GM19468 (cell line): Measurements from ENCODE around the gene RGS14.

Source experiments
- ATAC-seq: cut with Tn5 transposase; IDR thresholded peaks from one replicate; pipeline ENCODE4 v1.9.1; 2021; ENCODE audit warnings: mild to moderate bottlenecking, moderate library complexity, moderate number of reproducible peaks; ENCODE audit not compliant: unreplicated experiment; ENCODE audit errors: extremely low read depth

RGS14 gene, protein sequence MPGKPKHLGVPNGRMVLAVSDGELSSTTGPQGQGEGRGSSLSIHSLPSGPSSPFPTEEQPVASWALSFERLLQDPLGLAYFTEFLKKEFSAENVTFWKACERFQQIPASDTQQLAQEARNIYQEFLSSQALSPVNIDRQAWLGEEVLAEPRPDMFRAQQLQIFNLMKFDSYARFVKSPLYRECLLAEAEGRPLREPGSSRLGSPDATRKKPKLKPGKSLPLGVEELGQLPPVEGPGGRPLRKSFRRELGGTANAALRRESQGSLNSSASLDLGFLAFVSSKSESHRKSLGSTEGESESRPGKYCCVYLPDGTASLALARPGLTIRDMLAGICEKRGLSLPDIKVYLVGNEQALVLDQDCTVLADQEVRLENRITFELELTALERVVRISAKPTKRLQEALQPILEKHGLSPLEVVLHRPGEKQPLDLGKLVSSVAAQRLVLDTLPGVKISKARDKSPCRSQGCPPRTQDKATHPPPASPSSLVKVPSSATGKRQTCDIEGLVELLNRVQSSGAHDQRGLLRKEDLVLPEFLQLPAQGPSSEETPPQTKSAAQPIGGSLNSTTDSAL

DNA sequence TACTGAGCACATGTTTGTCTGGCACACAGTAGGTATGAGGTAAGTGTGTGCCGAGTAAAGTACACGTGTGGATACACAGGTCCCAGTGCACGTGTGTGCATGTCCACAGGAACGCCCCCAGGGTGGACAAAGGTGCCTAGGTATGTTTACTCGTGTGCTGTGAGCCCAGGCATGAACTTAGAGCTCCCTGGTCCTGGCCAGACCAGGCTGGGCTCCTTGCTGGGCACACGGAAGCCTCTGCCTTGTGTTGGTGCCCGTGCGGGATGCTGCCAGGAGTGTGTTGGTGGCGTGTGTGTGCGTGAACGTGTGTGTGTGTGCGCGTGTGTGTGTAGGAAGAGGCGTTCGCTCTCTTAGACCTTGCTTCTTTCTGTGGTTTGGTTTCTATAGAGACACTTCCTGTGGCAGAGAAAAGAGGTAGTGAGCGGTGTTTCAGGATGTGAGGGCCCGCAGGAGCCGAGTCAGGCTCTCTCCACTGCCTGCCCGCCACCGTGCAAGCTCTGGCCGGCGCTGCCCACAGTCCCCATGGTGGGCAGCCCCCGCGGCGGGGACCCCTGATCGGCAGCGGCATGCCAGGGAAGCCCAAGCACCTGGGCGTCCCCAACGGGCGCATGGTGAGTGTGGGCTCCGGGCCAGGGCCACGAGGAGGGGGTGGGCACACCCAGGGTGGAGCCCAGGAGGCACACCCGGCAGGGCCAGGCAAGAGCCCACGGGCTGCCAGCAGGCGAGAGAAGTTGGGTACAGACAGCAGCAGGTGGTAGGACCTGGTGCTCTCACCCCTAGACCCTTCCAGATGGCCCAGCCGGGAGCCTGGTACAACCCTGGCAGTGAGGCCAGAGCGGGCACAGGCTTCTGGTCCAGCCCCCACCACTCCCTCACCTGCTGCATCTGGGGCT, at the start of gene RGS14:
RGS14 (plus strand) TSS at position 466 of the 893 bp plus-strand sequence; CDS start at position 567, 101 bp downstream.
- peak; percentile 81 for ATAC-seq

DNA sequence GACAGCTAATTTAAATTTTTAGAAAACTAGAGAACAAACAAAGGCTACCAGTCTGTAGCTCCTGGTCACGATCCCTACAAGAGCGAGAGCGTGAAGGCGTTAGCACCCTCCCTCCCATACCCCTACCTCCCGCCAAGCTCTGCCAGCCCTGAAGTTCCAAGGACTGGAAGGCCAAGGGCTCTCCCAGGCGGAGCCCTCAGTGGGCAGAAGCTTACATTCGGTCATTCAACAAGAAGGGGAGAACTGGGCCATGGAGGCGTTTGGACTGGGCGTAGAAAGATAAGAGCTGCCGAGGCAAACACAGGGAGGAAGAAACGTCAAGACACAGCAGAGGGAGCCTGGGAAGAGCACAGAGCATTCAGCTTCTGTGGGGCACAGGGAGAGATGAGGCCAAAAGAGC, 49.0 kb upstream of the RGS14 start:
- no peak for ATAC-seq

DNA sequence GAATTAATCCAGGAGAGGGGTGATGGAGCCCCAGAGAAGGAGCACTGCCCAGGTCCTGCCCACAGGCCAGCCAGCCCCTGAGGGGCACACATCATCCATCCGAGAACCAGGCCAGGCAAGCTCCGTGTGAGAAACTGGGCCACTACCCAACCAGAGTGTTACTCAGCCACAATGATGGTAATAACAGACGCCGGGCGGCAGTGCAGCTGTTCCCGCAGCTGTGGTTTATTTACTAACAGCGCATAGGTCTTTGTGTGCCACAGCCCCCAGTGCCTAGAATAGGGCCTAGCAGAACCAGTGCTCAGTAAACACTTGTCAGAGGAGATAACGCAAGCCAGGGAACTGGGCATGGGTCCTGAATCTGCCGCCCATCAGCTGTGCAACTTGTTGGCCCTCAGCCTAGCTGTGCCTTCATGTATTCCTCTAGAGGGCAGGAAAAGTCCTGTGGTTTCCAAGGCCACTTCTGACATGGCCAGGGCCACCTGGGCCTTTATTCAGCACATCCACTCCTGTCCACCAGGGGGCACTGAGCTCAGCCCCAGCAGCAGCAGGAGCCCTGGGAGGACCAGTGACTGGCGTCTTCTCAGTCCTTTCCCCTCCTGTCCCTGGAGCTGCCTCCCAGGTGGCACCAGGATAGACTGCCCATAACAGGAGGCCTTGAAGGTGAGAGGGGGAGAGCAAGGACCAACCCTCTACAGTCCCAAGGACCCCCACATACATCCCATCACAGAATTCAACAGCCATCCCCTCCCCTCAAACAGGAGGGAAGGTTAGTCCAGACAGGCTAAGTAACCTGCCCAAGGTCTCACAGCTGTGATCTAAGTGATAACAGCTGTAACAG, 48.2 kb upstream of the RGS14 start:
- no peak for ATAC-seq

DNA sequence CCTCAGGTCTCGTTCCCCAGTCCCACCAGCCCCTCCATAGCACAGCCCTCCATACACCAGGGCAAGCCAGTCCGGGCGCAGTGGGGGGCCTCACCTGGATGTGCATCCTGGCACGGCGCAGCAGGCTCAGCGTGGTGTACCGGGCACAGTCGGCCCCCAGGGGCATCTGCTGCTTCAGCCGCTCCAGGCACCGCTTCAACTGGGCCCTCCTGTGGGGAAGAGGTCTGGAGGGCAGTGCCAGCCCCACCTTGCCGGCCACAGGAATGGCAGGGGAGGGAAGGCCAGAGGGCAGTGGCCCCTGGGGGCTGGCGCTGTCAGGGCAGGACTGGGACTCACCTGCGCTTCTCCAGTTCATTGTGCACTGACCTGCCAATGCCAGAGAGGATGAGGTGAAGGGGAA, 47.4 kb upstream of the RGS14 start:
- no peak for ATAC-seq

DNA sequence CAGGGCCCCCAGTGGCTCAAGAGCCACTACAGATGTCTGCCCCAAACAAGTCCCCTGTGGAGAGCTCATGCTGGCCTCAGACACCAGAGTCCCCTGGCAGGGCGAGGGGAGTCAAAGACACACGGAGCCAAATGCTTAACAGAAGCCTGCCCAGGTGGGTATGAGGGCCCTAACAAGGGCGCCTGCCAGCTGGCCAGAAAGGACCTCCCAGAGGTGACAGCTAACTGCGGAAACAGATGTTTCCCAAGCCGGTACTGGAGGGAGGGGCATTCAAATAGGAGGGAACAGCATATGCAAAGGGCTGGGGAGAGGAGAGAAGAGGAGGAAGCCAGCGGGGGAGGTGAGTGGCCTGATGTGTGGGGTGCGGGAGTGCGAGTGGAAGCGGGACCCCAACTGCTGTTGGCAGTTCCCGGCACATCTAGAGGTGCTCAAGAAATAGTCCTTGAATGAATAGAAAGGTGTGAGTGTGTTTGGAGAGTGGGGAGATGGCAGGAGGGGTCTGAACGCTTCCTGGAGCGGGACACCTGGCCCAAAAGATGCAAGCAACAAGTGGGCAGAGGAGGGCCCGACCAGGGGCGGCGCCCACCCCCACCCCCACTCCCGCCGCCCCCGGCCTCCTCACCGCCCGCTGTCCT, 46.9 kb upstream of the RGS14 start:
- peak; percentile 24 for ATAC-seq

DNA sequence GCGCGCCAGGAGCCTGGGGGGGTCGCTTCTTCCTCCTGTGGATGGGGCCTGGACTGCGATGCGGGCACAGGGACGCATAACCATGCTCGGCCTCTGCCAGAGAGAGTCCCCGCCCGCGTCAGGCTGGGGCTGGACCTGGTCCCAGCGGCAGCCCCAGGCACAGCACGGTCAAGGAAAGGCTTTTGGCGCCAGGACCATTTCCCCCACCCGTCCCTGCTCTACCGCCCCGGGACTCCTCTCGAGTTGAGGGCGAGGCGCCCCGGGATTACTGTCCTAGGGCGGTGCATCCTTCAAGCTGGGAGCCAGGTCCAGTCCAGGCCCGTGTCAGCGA, 46.4 kb upstream of the RGS14 start:
- ATAC-seq = no peak

DNA sequence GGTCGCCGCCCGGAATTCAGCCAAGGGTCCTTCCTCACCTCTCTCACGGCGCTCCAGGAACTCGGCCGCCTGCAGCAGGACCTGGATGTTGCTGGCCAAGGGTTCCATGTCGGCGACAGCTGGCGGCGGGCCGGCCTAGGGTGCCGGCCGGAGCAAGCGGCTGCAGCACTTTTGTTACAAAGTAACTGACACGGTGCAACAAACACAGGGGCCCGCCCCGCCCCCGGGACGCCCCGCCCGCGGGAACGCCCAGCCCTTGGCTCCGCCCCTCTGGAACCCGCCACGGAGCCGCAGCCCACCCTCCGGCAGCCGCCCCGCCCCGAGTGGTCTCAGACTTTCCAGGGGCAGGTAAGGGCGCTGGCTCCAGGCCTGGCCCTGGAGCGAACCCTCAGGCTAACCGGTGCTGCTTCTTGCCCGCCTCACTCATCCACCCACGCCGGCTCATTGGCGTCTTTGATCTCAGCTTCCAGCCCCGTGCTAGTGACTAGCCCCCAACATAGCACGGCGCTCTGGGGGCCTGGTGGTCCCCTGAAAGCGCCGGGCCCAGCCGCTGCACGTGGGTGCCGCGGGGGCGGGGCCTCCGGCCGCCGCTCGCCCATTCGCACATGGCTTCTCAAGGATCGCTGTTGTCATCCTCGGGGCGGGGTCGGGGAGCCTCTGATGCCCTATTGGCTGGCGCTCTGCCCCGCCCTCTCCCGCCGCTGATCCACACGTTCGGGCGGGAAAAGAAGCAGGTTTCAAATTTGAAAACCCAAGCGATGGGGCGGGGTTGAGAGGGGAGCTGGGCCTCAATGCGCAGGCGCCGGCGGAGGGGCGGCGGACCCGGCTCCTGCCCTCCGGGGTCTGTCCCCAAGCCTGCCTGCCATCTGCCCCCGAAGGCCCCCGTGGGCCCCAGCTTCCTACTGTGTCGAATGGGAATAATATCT, 45.7 kb upstream of the RGS14 start, which contains the start of gene MXD3:
MXD3 (minus strand) TSS at position 176 of the 926 bp plus-strand sequence; CDS start at position 108, 68 bp downstream.
- ATAC-seq = peak; percentile 56

DNA sequence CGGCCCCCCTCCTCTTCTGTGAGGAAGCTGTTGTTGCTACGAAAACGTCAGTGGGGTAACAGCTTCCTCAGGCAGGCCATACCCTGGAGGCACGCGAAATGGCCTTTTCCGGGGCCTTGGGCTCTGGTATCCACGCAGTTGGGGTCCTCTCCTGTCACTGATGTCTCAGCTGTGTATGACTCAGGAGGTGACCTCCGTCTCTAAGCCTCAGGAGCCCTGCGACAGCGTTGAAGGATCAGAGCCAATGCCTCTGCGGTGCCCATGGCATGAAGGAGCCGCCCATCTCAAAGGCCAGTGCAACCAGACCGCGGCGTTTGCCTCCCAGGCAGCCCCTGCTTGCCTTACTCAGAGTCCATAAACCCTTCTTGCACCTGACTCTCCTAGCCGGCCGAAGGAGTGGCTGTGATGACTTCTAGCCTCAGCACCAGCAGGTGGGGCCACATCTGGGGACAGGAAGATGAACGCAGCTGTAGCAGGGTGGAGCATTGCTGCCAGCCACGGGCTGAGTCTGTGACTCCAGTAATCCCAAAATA, 45.0 kb upstream of the RGS14 start:
- no peak for ATAC-seq

DNA sequence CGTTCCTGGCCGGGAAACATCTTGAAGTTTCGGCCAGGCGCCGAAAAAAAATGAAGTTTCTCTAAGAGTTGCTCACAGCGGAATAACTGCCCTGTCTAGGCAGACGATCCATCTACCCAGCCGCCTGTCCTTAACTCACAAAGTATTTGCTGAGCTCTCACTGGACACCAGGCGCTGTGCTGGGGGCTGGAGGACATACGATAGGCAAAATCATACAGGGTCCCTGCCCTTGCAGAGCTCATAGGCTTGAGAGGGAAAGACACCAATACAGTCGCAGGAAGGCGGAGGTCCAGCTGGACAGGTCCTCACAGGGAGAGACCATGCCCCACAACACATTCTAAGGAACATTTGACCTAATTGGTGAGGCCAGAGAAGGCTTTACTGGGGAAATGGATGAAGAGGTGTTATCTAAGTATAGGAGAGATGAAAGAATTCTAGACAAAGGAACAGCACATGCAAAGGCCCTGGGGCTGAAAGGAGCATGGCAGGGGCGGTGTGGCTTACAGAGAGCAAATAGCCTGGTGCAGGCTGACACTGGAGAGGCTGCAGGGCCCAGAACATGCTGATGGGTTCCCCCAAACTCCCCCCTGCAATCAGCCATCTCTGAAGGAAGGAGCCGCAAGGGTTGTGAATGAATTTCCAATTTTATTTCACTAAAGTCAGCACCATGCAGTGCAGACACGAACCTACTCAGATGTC, 44.0 kb upstream of the RGS14 start:
- no peak for ATAC-seq

DNA sequence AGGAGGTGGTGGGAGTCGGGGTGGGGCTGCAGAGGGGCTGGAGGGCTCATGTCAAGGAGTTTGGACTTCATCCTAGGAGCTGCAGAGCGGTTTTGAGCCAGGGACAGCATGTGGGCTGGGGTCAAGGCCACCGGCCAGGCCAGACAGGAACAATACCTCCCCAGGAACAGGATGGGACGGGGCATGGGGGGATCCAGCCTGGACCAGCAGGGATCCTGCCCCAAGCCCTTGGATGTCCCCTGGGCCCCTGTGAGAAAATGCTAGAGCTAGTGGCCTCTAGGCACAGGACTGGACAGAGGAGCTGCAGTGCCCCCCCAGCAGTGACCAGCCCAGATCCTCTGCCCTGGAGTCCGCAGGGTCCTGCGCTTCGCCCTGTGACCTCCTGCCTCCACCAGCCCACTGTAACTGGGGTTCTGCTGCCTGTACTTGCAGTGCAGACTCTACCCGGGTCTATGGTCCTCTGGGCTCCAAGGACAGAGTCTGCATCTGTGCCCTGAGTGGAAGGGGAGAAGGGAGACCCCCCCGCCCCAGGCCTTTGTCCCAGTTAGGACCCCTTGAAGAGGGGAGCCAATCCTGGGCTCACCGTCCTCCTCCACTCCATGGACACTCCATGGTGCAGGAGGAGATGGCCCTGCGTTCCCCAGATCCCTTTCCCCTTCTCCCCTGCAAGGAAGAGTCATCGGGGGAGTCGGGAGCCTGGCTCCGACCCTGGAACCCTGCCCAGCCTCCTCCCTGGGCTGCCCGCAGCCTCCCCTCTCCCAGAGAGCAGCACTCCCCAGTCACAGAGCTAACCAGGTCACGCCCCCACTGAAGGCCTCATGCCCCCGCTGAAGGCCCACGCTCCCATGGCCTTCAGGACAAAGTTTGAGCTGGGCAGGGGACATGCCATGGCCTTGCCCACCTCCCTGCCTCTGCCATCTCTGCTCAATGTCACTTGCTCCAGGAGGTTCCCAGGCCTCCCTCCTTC, 43.1 kb upstream of the RGS14 start:
- no peak for ATAC-seq

DNA sequence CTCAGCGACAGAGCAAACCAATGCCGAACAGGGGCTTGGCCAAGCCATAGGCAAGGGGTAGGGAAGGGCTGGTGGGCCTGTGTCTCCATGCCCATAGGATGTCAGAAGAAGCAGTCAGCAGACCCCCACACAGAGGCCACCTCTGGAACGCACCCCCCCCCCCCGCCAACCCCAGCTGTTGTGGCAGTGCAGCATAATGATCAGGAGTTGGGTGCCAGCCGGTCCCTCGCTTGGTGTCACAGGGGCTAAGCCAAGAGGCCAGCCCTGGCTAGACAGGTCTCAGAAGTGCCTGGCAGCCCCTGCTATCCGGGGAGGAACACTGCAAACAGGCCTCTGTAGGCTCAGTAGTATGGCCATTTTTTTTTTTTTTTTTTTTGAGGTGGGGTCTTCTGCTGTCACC, 42.3 kb upstream of the RGS14 start:
- ATAC-seq = no peak

DNA sequence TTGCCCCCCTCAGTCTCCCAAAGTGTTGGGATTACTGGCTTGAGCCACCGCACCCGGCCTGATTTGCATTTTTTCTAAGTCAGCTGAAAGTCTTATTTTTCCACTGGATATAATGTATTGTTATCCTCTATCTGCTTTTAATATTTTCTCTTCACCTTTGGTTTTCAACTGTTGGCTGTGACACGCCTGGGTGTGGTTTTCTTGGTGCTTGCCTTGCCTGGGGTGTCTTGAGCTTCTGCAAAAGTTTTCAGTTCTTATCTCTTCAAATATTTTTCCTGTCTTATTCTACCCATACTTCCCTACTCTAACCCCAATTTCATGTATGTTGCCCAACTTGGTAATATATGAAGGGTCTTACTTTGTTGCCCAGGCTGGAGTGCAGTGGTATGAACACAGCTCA, 41.7 kb upstream of the RGS14 start:
- ATAC-seq = no peak

DNA sequence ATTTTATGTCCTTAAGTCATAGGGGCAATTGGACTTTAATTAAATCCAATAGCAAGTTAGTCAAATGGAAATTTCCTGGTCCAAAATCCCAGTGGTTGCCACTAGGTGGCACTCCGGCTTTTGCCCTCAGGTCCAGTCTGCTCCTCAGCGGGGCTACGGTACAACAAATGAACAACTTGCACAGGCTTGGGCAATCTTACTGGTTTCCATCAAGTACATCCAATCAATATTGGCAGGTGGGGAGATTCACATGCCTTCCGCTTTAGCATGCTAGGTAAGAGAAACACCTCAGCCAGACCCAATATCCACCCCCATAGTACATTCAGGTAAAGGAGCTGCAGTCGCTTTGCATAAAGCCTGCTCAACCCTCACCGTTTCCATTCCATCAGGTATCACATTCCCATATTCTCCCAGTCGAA, 39.8 kb upstream of the RGS14 start:
- no peak for ATAC-seq

DNA sequence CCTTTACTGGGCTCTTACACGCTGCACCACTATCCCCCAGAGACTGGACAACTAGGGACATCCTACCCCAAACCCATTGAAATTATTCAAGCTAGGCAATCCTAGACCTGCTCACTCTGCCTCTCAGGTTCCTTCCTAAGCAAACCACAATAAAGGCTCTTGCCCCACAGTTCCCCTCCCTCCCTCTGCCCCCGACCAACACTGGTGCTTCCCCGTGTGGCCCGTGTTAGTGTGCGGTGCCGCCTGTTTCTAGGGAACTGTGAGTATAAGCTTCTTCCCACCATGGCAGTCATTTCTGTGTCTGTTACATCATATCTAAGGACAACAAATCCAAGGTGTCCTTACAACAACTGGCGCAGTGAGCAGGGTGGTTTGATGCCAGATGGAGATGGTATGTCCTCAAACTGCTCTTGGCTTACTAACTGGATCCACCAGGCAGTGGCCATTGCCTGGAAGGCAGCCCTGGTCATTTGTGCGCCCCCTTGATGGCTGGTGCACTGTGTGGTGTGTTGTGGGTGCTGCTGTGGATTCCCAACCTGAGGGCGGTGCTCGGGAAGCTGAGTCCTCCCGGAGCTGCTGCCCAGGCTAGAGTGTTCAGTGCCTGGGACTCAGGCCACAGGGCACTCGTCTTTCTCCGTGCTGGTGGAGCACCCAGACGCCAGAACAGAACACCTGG, 37.7 kb upstream of the RGS14 start:
- no peak for ATAC-seq

DNA sequence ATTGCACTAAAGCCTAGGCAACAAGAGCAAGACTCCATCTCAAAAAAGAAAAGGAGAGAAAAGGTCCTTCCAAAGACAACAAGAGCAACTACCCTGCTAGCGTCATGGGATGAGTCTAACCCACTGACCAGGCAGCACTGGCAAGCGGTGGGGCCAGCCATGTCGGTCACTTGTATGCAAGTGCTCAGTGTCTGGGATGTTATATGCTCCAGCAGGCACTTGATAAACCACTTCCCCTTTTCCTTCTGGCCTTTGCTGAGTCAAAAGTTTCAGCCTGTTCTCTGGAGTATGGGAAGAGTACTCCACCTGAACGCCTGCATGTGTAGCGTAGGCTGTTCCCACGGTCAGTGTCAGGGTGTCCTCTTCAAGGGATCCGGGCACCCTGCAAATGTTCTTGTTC, 36.8 kb upstream of the RGS14 start:
- no peak for ATAC-seq

DNA sequence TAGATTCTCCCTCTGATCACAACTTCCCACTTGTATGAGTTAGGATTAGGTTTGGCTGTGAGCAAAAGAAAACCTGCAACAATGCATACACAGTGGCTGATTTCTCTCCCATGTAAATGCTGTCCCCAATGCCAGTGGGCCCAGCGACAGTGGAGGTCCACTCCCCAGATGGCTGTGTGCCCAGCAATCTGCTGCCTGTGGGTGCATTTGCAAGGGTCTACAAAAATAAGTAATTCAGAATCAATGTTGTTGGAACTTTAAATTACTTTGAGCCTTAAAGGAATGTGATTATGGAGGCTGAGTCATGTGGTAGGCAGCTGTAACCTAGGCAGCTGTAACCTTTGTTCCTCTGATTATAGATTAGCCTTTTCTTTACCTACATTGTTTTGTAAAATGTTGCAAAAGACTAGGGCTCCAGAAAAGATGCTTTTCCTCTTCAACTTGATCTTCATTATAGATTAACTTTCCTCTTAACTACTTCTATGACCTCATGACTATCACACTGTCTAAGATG, 31.8 kb upstream of the RGS14 start:
- no peak for ATAC-seq
